ENCODE measurements around the gene AVL9. TPM values are rescaled to one million over a fixed set of nuclear protein-coding genes. Genes with fewer than 3 reads are reported as not detected.

AVL9 gene
- total and polyA plus RNA-seq, 2 of the 13 experiments (the other 11 are each of a cell fraction or from before 2014, with no cell fraction given): 29.9 to 48.0 TPM

DNA sequence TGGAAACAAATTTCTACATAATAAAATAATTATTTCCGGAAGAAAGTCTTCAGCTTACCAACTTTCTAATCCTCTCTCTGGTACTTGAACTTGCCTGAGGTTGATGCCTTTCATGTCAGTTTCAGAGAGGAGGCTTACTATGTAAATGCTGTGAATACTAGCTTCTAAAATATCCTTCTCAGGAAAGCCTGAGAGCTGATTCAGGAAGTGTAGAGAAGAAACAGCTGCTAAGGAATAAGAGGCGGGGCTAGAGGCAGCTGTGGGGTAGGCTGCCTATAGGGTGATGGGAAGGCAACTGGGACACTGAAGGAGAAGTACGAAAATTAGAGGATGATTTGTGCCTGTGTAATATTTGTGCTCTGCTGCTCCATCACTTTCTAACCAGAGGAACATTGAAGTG, 69.3 kb downstream of the AVL9 start:
- H3K4me1 ChIP-seq (ENCODE audit: insufficient read depth, low read length): no peaks in the 10 kb centered on the region
- ChIA-PET POLR2A (interaction anchor here (1.8 kb wide), 1 partner anchor 69 kb away, joined by 8 read pairs; the partner anchor contains the start of gene AVL9), CTCF (ENCODE audit: low intra/inter-chr PET ratio, low total read pairs) (no interaction called here)
- H3K27me3 ChIP-seq (ENCODE audit: control insufficient read depth in 1 of 2, insufficient read depth in 2 of 2, low read length in 2 of 2): no peaks in the 10 kb centered on the region
- no peak overlapping the region for H2AFZ ChIP-seq (ENCODE audit: low read length)
- FAIRE-seq (no peak), ATAC-seq (no peak), DNase-seq (ENCODE audit: low spot score) (no peak)
- H3K4me2 ChIP-seq (ENCODE audit: low read depth, low read length): no peak overlapping the region
- in situ Hi-C loops (cut with HindIII; ENCODE audit: extremely low pct_ligation_motif_present, low pct_unique_long_range_greater_than_20kb) (no loop called here), intact Hi-C loops (cut with micrococcal nuclease; ENCODE audit: unreplicated experiment) (no loop called here)
- H4K20me1 ChIP-seq (ENCODE audit: insufficient read depth, low read length): no peaks in the 10 kb centered on the region
- H3K9me3 ChIP-seq (ENCODE audit: low read length): no peaks in the 10 kb centered on the region
- WGBS (ENCODE audit: low lambda C conversion rate): 97% methylated on average over 2 of the region's 3 CpGs
- no peaks in the 10 kb centered on the region for H3K79me2 ChIP-seq (ENCODE audit: insufficient read depth, low read length)
- peaks cover 1 to 23% of the 10 kb centered on the region in 2 experiments; a peak in 4 of 5 replicates for H3K36me3 ChIP-seq (replicated peaks in 1 of 2; ENCODE audit: control insufficient read depth in 1 of 2, insufficient read depth in 2 of 2, low read length in 2 of 2)
- no TSS peak for BruUV-seq (replicated peaks)
- no peak overlapping the region for H3K4me3 ChIP-seq (replicated peaks in 1 of 3; ENCODE audit: insufficient read depth in 1 of 3, low read depth in 2 of 3, low read length in 3 of 3)
- no peak overlapping the region for H3K9ac ChIP-seq (ENCODE audit: insufficient read depth, low read depth, low read length)
- H3K27ac ChIP-seq (ENCODE audit: extremely low read length, insufficient read depth, low read length): no peak overlapping the region
- TF ChIP-seq ZNF101 (CRISPR knock-in tag; IDR thresholded peaks at IDR 0.05; ENCODE audit: borderline replicate concordance, low read depth): no peak
- no peak for TF ChIP-seq ZNF597 (CRISPR knock-in tag; IDR thresholded peaks at IDR 0.05)
- no peak for TF ChIP-seq HNRNPUL1 (IDR thresholded peaks at IDR 0.05; ENCODE audit: low read depth, low read length)
- TF ChIP-seq, protein P1, sequence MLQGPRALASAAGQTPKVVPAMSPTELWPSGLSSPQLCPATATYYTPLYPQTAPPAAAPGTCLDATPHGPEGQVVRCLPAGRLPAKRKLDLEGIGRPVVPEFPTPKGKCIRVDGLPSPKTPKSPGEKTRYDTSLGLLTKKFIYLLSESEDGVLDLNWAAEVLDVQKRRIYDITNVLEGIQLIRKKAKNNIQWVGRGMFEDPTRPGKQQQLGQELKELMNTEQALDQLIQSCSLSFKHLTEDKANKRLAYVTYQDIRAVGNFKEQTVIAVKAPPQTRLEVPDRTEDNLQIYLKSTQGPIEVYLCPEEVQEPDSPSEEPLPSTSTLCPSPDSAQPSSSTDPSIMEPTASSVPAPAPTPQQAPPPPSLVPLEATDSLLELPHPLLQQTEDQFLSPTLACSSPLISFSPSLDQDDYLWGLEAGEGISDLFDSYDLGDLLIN (CRISPR knock-in tag; IDR thresholded peaks at IDR 0.05; ENCODE audit: borderline replicate concordance): no peak
- no peak for TF ChIP-seq ZNF549 (CRISPR knock-in tag; IDR thresholded peaks at IDR 0.05)
- TF ChIP-seq ZC3H4 (CRISPR knock-in tag; IDR thresholded peaks at IDR 0.05; ENCODE audit: borderline replicate concordance): no peak
- TF ChIP-seq ZNF761 (CRISPR knock-in tag; conservative IDR thresholded peaks at IDR 0.05): no peak
- TF ChIP-seq MYC (CRISPR knock-in tag; IDR thresholded peaks at IDR 0.05; ENCODE audit: borderline replicate concordance): no peak
- TF ChIP-seq ATRX (CRISPR knock-in tag; IDR thresholded peaks at IDR 0.05; ENCODE audit: borderline replicate concordance): no peak
- no peak for TF ChIP-seq CREB1 (IDR thresholded peaks at IDR 0.05)
- no peak for TF ChIP-seq CREB1 (CRISPR knock-in tag; IDR thresholded peaks at IDR 0.05)
- no peak for TF ChIP-seq GPBP1L1 (CRISPR knock-in tag; IDR thresholded peaks at IDR 0.05)
- no peak for TF ChIP-seq E2F5 (CRISPR knock-in tag; conservative IDR thresholded peaks at IDR 0.05)
- TF ChIP-seq MZF1 (CRISPR knock-in tag; IDR thresholded peaks at IDR 0.05; ENCODE audit: borderline replicate concordance): no peak
- TF ChIP-seq DNMT1 (CRISPR knock-in tag; IDR thresholded peaks at IDR 0.05): no peak
- no peak for TF ChIP-seq ZNF317 (CRISPR knock-in tag; IDR thresholded peaks at IDR 0.05)
- no peak for TF ChIP-seq KAT2B (IDR thresholded peaks at IDR 0.05; ENCODE audit: borderline replicate concordance, low read depth, low read length)
- no peak for TF ChIP-seq XBP1 (CRISPR knock-in tag; IDR thresholded peaks at IDR 0.05)
- no peak for TF ChIP-seq CEBPZ (IDR thresholded peaks at IDR 0.05; ENCODE audit: low read length)

Data from HepG2 (cell line).